Iris pigment epithelial cell (primary cell): ENCODE data around the gene PLXNB3.
"Not testable (repeated sequence)": the region's sequence is repeated elsewhere in the genome, so short reads cannot be mapped to it uniquely, and the experiment has no call there.

Experiments
- DNase-seq: peaks from one replicate; pipeline ENCODE4 v3.0.0-alpha.2; 2011; ENCODE audit warnings: low read depth

PLXNB3 gene

DNA sequence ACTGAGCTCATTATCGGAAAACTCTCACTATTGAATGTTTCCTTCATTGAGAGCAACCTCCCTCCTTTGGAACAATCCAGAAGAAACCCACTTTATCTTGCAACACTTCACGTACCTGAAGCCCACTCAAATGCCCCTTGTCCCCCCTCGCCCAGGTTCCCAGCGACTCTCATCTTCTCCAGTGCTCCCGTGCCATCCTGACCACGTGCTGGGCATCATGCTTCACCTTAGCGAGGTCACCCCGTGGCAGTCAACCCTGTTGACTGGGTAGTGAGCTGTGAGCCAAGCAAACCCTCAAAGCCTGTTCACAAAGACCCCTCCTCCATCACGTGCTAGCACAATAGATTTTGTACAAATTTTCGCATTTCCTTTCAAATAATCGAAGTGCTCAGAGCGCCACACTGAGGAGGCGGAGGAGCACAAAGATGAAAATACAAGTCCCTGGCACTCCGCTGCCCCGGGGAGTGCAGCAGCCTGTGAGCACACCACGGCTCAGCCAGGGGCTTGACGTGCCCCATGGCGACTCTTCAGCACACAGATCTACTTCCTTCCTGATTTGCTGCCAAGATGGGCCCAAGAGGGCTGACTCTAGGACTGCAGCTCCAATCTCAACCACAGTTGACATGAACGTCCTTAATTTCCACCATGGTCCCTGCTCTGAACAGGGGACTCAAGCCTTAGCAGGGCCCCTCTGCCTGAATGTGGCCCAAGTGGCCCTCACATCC, 50.7 kb downstream of the PLXNB3 start:
- no peak for DNase-seq

DNA sequence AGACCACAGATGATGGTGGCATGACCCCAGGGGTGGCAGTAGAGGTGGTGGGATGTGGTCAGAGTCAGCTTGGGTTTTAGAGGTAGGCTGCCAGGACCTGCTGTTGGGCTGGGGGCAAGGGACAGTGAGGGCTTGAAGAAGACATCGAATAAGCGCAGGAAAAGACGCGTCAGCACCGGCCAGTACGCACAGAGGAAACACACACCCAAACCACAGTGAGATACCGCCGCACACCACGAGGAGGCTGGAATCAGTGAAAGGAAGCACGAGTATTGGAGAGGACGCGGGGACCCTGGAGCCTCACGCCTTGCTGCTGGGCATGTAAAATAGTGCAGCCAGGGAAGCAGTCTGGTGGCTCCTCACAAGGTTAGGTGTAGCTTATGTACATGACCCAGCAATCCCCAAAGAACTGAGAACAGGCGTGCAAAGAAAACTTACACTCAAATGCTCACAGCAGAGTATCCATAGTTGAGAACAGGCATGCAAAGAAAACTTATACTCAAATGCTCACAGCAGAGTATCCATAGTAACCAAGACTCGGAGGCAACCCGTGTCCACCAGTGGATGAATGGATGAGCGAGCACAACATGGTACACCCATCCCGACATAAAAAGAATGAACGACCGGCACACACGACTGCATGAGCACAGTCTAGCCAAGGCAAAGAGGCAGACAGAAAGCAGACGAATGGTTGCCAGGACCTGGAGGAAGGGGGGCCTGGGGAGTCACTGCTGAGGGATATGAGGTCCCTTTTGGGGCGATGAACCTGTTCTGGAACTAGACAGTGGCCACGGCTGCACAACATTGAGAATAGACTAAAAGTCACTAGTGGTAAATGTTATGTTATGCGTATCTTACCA, 53.0 kb downstream of the PLXNB3 start:
- DNase-seq, result no peak

GRCh38 chrX:153818064-153818463, 54.0 kb downstream of the PLXNB3 start:
- not testable (repeated sequence) for DNase-seq

DNA sequence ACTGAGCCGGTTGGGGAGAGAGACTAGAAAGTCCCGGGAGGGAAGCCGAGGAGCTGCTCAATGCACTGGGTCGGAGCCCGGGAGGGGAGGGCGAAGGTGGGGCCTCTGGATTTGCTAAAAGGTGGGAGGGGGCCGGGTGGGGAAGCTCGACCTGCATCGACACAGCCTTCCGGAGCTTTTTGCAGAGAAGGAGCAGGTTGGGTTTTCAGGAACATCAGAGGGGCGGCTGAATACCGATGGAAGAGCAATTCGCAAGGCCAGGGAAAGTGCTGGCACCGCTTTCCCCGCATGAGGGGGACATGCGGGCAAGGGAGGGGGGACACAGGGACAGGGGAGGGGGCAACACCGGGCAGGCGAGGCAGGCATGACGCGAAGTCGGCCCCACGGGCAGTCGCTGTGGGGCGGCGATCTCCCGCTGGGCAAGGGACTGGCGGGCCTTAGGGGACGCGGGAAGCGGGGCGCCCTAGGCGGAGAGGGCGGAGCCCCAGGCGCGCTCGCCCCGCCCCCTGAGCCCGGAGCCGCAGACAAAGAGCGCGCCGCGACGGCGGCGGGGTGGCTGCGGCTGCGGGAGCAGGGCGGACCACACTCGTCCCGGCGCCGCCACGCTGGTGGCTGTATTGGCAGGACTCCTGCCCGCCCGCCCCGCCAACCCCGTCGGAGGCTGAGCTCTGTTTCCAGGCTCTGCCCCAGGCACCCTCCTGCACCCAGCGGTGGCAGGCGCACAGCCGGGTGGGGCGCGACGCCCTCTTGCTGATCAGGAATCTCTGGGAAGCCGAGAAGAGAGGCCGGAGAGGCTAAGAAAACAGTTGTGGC, 54.7 kb downstream of the PLXNB3 start:
- no peak for DNase-seq

GRCh38 chrX:153819384-153820040, 55.5 kb downstream of the PLXNB3 start:
- DNase-seq, result no peak

GRCh38 chrX:153820601-153821000, 56.6 kb downstream of the PLXNB3 start:
- DNase-seq, result no peak

GRCh38 chrX:153821066-153821465, 57.0 kb downstream of the PLXNB3 start:
- no peak for DNase-seq

- no peak for DNase-seq
Observed at GRCh38 chrX:153824348-153824747, 60.3 kb downstream of the PLXNB3 start.

- DNase-seq, result no peak
Observed at GRCh38 chrX:153825042-153825441, 61.0 kb downstream of the PLXNB3 start.
